HG03575 (cell line): ENCODE results near the gene DNAJC18.

Experiments used
- ATAC-seq: cut with Tn5 transposase; IDR thresholded peaks from one replicate; pipeline ENCODE4 v1.9.1; 2021; ENCODE audit not compliant: unreplicated experiment, insufficient number of reproducible peaks, low FRiP score; ENCODE audit errors: extremely low read depth

Gene DNAJC18

DNA sequence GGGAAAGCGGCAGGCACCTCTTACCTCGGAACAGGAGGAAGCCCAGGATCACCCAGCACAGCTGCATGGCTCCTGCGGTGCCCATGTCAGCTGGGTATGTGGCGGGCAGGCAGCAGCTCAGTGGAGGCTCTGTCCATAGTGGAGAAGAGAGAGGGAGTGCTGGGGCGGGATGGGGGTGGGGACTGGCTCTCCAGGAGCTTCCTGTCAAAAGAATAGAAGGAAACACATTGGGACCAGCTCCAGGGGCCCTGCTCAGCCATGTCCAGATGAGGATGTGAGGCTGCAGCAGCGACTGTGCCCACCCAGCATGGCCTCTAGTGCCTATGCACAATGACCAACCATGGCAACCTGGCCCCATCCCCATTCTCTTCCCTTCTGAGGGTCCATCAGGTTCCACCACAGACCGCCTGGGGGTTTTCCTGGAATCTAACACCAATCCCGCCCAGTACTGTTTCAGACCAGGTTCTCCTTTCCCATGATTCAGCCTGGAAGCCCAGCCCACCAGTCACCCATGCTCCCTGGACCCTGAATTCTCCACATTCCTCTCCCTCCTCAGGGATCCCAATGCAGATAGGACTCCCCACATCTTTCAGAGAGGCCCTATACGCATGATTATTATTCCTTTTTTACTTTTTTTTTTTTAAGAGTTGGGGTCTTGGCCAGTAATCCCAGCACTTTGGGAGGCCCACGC is 23.4 kb upstream of the DNAJC18 start, which contains the start of gene ECSCR:
Gene ECSCR (minus strand): TSS at position 158 of the 691 bp plus-strand sequence. CDS start 73 bp downstream, at position 85.
- no peak for ATAC-seq

DNA sequence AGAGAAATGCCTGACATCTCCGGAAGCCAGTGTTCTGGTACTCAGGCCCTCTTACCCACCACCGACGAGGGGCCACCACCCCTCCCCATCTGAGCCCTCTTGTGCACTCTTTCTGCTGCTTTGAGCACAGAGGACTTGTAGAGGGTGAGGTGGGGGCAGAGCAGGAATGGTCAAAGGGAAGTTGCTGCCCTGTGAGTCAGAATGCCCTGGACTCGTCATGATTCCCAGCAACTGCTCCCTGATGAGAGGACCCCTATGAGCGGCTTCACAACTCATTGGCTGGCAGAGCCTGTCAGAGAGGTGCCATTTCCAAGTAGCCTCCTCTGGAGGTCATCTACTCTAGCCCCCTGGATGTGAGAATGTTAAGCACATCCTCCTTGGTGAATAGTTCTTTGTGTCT is 22.4 kb upstream of the DNAJC18 start:
- no peak for ATAC-seq

DNA sequence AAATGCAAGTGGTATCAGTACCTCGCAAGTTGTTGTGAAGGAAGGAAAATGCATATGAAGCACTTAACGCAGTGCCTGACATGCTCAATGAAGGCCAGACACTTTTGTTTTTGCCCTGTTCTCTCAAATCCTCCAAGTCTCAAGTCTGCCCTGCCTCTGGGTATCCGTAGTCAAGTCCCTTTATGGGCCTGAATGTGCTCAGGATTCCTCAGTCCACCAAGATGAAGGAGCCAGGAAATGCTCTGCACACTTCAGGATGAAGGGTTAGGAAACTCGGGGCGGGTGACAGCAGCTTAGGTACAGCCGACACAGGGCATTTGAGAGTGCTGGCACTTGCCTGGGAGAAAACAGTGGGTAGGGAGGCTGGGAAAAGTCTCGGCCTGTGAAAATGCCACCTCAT is 21.9 kb upstream of the DNAJC18 start:
- ATAC-seq, result no peak

DNA sequence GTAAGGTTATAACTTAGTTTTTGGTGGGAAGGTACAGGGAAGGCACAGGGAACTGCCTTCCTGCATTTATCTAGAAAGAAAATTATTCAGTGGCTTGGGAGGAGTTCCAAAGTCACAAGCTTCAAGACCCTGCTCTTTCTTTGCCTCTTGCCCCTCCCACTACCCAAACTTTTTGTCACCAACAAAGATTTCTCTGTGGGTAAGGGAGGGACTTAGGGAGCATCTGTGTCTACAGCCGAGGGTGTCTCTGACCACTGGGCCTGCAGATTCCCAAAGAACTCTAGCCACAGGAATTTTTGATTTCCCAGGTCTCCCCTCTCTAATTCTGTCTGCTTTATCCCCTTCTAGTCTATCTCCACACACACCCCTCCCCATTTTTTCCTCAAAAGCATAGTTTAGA is 21.1 kb upstream of the DNAJC18 start:
- no peak for ATAC-seq

DNA sequence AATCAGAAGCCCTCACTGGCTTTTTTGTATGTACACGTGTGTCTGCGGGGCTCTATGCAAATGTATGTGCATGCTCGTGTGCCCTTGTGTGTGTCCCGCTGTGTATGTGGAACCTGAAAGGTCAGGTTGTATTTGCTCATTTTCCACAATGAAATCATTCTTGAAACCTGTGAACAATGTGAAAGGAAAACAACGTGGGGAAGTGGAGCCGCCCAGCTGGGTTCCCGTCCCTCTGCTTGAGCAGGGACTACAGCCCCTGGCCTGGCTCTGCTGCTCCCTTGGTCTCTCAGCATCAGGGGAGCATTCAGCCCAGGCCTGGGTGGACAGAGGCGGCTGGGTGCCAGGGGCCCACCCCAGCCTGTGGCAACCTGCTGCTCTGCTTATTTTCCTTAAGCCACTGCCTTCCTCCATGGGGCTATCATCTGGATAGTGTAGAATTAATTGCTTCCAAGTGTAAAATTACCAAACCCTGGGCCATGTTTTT is 20.2 kb upstream of the DNAJC18 start:
- ATAC-seq, result no peak

DNA sequence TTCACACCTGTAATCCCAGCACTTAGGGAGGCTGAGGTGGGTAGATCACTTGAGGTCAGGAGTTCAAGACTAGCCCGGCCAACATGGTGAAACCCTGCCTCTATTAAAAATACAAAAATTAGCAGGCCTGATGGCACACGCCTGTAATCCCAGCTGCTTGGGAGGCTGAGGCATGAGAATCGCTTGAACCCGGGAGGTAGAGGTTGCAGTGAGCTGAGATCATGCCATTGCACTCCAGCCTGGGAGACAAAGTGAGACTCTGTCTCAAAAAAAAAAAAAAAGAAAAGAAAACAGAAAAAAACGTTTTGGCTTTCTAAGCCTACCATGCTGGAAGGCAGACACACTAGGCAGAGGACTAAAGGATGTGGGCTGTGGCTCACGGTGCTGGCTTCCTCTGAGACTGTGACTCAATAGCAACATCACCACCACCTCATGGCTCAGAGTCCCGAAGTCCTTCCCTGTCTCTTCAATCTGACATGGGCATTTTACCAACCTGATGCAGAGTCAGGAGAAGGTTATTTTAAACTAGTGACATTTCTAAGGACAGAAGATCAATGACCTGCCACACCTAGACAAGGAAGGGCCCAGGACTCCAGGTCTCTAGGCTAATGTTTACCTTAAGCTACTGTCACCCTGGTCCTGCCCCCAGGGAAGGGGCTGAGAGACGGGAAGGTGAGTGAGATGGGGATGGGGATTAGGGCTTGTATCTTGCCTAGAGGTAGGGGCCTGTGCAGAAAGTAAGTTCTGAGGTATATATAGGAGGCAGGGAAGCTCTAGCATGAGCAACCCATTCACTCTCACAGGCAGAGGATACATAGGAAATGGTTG is 19.5 kb upstream of the DNAJC18 start:
- no peak for ATAC-seq

DNA sequence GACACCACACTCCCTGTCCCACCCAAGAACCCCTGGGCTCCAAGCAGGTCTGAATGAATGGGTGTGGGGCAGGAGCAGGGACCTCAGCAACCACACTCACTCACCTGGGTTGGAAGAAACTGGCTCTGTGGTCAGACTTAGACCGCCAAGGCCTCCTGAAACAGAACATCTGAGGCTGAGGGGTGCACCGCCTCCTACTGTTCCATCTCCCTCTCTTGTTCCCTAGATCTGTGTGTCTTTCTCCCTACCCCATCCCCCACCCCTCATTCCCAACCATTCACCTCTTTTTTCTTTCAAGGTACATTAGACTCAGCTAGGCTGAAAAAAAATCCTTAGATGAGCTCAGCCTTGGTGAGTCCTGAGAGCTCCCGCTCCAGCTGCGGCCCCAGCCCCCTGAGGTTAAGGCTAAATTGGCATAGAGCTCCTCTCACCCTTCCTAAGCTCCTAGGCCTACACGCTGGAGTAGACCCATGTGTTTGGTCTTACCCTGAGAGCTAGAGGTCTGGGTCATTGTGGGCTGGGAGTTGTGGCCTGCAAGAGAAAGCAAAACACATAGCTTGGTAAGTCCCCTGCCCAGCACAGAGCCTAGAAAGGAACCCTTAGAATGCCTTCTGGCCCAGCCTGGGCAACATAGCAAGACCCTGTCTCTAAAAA is 18.5 kb upstream of the DNAJC18 start:
- ATAC-seq, result no peak

DNA sequence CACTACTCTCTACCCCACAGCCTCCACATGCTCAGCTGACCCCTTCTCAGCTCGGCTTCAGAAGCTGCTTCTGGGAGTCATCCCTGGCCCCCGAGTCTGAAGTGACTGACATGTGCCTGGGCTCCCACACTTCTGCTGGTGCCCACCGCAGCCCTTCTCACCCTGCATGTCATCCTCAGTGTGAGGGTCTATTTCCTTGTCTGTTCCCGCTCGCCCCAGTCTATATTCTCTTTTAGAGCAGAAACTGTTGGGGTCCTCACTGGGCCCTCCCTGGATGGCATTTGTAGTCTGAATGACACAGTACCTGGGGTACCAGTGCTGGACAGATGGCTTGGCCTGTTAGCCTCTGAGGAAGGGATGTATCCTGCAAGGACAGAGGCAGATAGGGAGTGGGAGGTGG is 17.9 kb upstream of the DNAJC18 start:
- ATAC-seq, result no peak

DNA sequence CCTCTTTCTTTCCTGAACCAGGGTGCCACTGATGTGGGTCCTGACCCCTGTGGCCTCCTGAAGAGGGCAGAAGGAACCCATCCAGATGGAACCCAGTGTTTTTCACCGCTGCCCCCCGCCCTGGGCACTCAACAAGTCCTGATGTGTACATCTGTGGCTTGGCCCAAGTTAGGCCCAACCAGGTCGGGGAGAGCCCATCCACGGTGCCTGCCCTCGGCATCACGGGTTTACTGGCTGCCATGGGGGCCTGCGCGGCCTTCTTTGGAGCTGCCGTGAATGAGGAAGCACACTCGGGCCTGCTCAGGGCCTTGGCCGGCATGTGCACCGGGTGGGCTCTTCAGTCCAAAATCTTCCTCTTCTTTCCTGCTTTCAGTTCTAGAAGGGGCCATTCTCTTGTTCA is 17.5 kb upstream of the DNAJC18 start:
- ATAC-seq, result no peak

DNA sequence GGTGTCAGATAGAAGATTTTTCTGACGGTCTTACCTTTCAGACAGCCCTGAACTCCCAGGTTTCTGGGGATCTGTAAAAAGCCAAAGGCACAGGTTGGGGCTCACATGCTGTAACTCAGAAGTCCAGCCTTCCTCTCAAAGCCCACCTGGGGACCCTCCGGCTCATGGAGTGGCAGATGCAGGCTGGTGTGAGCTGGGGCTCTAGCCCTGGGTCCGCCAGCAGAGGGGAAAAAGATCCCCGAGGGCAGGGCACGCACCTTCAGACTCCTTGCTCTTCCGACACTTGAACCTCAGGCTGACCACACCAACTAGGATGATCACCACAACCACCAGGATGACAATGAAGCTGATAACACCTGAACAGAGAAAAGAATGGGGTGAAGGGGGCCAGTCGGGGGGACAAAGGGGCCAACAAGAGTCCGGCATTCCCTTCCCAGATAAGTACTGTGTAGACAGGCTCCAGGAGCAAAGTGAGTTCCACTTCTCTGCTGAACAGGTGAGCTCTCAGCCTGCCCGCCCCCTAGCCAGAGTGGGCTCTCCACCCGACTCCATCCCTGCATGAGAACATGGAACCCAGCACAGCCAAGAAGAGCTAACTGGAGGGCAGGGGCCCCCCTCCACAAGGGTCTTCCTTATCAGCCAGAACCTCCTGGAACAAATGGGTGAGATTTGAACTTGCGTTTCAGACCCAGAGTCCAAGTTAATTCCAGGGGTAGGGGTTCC is 15.4 kb upstream of the DNAJC18 start:
- no peak for ATAC-seq

DNA sequence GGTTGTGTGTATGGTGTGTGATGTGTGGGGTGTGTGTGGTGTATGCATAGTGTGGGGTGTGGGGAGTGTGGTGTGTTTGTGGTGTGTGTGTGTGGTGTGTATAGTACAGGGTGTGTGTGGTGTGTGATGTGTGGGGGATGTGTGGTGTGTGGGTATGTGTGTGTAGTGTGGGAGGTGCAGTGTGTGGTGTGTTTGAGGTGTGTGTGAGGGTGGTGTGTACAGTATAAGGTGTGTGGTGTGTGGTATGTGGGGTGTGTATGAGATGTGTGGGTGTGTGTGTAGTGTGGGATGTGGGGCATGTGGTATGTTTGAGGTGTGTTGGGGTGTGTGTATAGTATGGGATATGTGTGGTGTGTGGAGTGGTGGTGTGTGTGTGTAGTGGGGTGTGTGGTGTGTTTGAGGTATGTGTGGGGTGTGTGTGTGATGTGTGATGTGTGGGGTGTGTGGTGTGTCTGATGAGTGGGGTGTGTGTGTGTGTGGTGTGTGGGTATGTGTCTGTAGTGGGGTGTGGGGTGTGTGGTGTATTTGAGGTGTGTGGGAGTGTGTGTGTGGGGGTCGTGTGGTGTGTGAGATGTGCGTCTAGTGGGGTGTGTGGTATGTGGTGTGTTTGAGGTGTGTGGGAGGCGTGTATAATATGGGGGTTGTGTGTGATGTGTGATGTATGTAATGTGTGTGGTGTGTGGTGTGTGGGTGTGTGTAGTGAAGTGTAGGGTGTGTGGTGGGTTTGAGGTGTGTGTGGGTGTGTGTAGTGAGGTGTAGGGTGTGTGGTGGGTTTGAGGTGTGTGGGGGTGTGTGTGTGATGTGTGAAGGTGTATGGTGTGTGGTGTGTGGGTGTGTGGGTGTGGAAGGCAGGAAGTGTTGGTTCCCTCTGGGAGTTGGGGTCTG is 14.6 kb upstream of the DNAJC18 start:
- no peak for ATAC-seq

DNA sequence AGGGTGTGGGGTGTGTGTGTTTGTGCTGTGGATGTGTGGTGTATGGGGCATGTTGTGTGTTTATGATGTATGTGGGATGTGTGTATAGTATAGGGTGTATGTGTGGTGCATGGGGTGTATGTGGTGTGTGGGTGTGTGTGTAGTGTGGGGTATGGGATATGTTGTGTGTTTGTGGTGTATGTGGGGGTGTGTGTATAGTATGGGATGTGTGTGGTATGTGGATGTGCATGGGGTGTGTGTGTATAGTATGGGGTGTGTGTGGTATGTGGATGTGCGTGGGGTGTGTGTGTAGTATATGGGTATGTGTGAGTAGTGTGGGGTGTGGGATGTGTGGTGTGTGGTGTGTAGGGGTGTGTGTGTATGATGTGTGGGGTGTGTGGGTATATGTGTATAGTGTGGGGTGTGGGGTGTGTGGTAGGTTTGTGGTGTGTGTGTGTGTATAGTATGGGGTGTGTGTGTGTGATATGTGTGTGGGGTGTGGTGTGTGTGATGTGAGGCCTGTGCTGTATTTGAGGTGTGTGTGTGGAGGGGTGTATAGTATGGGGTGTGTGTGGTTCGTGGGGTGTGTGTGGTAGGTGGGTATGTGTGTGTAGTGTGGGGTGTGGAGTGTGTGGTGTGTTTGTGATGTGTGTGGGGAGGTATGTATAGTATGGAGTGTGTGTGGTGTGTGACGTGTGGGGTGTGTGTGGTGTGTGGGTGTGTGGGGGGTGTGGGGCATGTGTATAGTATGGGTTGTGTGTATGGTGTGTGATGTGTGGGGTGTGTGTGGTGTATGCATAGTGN is 12.7 kb upstream of the DNAJC18 start:
- ATAC-seq, result no peak

DNA sequence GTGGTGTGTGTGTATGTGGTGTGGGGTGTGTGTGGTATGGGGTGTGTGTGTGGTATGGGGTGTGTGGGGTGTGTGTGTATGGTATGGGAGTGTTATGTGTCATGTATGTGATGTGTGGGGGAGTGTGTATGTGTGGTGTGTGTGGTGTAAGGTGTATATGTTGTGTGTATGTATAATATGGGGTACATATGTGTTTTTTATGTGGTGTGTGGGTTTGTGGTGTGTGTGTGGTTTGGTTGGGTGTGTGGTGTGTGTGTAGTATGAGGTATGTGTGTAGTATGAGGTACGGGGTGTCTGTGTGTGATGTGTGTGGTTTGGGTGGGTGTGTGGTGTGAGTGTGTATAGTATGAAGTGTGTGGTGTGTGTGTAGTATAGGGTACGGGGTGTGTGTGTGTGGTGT is 11.9 kb upstream of the DNAJC18 start:
- no peak for ATAC-seq

DNA sequence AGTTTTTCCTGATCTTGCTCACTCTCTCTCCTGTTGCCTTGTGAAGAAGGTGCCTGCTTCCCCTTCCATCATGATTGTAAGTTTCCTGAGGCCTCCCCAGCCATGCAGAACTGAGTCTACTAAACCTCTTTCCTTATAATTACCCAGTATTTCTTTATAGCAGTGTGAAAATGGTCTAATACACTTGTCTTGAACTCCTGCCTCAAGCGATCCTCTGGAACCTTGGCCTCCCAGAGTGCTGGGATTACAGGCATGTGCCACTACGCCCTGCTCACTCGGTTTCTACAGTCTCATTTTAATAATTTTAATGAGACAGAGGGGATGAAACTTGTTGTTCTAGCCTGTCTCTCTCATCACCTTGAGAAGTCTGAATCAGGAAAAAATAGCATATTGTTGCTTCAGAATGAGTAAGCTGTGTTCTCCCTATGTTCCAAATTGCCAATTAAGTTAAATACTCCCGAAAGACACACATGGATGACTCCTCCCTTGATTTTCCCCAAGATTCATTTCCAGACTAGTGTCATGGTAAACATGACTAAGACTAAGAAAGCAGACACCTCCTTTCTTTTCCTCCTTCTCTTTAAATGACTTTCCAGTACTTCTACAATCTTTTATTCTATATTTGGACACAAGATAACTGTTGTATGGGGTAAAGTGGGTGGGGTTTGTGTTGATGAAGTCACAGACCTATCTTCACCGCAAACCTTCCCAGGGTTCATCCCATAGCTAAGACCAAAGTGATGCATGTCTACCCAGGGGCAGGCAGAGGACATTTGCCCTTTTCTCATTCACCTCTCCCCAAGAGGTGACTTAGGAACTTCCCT is 7.8 kb upstream of the DNAJC18 start:
- no peak for ATAC-seq

DNA sequence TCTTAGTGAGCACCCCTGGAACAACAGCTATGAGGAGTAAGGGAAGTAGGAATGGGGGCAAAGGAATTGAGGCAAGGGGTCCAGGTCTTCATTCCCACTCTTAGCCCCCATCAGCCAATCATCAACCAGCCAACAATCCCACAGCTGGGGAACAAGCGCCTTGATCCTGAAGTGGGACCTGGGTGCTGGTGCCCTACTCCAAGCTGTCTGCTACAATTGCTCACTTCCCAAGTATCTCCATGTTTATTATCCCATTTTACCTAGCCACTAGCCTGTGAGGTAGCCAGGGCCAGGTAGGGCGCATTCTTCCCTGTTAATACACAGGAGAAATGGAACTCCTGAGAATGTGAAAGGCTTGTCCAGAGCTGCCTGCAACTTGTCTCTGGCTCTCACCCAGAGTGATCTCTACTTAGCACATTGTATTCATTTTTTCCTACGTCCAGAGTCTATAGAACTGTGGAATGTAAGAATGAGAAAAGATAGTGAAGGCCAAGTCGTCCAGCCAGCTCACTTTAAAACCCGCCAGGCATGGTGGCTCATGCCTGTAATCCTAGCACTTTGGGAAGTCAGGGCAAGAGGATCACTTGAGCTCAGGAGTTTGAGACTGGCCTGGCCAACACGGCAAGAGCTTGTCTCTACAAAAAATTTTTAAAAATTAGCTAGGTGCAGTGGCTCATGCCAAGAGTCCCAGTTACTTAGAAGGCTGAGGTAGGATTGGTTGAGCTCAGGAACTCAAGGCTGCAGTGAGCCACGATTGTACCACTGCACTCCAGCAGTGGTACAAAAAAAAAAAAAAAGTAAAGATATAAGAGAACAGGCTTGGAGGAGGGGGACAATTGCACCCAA is 6.2 kb upstream of the DNAJC18 start:
- ATAC-seq, result no peak

DNA sequence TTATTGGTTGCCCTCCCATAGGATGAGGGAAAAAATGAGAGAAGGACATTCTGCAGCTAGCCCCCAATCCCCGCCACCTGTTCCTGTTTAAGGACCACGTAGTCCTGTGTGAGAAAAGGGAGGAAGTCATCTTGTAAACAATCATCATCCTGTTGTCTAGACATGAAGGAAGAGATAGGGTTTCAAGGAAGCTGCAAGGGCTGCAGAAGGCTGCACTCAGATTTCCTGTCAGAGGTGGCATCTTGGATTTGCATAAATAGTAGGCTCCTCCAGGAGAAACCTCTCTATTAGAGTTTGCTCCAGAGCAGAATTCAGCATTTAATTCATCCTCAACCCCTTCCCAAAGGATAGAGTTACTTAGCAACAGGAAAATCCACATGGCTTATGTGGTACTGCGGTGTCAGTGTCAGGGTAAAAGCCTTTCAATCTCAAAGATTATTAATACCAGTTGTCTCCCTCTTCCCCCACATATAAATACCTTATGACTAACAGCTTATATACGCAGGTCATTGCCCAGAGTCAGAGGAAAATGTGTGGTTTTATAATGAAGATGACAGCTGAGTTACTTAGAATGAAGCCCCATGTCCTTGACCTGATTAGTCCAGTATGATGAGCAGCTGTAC is 4.6 kb upstream of the DNAJC18 start:
- no peak for ATAC-seq
